GM19035 (cell line): Measurements from ENCODE around the gene SLC25A38.

Experiments
- ATAC-seq: cut with Tn5 transposase; IDR thresholded peaks from one replicate; pipeline ENCODE4 v1.9.1; 2021; ENCODE audit not compliant: unreplicated experiment

SLC25A38 gene

GRCh38 chr3:39372833-39373232, 10.3 kb upstream of the SLC25A38 start:
- no peak for ATAC-seq

DNA sequence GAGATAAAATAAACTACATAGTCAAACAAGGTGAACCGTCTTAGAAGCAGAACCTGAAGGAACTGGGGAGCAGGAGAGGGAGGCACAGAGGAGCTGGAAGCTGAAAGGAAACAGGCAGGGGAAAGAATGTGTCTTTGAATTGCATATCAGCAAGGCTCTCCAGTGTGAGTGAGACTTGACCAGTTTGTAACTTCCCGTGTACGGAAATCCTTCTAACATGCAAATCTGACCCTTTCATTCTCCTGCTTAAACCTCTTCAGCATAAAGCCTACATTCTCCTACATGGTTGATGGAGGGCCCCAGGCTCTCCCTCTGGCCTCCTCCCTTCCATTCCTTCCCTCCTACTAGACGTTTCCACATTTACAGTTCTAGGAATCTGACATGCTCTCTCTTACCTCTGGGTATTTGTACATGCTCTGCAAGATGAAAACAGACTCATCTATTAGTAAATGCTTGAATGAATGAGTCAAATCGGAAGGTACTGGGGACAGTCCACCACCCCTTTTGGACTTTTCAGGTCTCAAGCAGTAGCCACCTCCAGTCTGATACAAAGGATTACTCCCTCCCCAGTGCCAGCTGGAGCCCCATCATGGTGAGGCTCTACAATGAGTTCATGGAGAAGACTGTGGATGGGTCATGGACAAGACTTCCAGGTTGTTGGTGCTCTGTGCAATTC, 6.1 kb upstream of the SLC25A38 start:
- no peak for ATAC-seq

DNA sequence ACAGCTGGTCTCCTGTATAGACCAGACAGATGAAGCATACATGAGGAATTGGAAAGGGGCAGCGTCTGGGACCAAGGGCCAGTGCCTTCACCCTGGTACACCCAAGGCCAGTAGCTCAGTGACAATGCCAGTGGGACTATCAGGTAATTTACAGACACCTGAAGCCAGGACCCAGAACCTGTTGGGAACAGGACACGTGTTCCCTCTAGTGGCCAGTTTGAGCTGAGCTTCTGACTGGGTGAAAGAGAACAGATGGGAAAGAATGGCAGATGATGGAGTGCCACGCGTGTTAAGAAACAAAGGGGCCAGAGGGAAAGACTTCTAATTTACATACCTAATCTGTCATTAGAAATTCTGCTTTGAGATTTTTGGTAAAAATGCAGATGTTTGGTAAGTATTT, 5.1 kb upstream of the SLC25A38 start:
- peak; percentile 68 for ATAC-seq

- ATAC-seq, result no peak
Observed at GRCh38 chr3:39378957-39379777, 4.0 kb upstream of the SLC25A38 start.

DNA sequence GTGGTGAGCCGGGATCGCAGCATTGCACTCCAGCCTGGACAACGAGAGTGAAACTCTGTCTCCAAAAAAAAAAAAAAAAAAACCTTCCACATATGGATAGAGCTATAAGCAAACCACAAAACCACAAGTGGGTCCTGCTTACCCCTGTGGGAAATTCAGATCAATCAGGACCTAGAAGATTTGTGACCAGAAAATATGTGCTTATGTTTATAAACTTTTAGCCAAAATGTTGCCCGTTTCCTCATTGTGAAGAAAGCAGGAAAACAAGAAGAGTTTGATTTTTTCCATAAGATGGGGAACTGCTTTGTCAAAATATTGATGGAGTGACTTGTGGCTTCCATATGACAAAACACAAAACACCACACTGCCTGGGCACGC, 3.4 kb upstream of the SLC25A38 start:
- no peak for ATAC-seq

- no peak for ATAC-seq
Observed at GRCh38 chr3:39381432-39381831, 1.7 kb upstream of the SLC25A38 start.

DNA sequence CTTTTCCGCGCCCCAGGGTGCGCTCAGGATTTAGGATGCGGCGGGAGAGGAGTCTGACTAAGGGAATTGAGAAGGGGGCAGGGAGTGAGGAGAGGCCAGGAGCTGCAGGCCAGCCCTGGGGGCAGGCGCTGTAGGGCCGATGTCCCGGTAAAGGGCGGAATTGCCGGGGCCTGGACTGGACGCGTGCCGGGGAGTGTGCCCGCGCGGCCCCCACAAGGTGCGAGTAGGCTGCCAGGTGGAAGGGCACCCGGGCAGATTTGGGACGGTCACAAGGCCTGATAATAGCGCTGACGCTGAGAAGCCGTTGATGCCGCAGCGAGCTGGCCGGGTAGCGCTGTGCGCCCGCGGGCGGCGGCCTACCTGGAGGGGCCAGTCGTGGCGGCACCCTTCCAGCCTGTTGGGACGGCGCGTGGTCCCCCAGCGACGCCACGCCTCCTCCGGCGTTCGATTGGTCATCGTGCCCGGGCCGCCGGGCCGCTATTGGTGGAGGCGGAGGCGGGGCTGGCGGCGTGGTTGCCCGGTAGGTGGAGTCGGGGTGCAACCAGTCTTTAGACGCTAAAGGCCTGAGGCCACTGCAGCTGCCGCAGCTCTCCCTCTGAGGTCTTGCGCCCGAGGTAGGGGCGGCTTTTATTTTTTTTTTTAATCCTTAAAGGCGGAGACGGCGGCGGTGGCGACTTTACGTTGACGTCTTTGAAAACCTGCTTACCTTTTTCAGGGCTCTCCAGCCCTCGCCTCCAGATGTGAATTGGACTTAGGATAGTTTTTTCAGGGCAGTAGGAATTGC, 903 bp downstream of the SLC25A38 start:
- peak; percentile 76 for ATAC-seq

DNA sequence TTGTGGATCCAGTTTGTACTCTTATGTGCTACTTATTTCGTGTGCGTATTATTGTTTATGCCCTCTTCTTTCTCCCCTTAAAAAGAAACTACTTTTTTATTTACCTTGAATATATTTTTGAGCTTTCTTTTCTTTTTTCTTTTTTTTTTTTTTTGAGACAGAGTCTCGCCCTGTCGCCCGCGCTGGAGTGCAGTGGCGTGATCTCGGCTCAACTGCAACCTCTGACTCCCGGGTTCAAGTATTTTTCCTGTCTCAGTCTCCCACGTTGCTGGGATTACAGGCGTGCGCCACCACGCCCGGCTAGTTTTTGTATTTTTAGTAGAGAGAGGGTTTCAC, 1.5 kb downstream of the SLC25A38 start:
- ATAC-seq, result no peak

GRCh38 chr3:39385456-39386090, 2.4 kb downstream of the SLC25A38 start:
- ATAC-seq, result no peak

DNA sequence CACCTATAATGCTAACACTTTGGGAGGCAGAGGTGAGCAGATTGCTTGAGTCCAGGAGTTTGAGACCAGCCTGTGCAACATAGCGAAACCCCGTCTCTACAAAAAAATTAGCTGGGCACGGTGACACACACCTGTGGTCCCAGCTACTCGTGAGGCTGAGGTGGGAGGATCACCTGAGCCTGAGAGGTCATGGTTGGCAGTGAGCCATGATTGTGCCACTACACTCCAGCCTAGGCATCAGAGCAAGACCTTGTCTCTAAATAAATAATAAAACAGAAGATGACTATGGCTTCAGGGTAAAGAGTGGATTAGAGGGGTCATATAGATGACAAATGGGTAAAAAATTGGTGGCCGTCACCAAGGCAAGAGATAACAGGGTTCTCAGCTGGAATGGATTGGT, 3.1 kb downstream of the SLC25A38 start:
- no peak for ATAC-seq

DNA sequence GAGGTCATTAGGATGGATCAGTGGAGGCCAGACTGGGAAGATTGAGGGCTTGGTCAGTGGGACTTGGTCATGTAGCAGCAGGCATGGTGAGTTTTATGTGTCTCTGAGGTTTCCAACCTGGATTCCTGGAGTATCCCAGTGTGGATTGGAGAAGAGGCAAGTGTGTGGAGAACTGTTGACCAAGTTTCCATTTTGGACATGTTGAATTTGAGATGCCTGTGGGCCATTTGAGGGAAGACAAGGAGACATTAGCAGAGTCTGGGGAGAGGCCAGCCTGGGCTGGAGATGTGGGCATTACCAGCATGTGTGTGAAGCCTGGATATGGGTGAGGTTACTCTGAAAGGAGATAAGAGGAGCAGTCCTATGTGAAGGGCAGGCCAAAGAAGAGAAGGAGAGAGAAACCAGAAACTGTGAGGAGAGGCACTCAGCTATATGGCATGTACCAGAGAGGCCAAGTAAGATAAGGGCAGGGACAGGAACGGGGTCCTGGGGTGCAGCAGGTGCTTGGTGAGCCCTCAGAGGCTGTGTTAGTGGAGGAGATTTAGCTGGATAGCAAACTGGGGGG, 4.3 kb downstream of the SLC25A38 start:
- no peak for ATAC-seq

DNA sequence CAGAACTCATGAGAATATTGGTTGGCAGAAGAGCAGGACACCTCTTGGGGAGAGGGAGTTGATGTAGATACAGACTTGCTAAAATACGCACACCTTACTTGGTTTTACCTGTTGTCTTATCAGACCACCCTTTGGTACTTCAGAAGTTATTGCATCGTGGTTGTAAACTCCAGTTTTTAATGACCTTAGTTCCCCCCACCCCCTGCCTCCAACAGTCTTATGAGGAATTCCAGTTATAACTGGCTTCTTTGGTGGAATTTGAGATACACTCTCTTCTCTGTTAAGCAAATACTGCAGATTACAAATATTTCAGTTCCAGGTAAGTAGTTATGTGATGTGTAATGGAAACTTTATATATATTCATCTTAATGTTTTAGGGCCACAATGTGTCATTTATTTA, 5.0 kb downstream of the SLC25A38 start:
- ATAC-seq, result no peak

GRCh38 chr3:39388741-39389248, 5.6 kb downstream of the SLC25A38 start:
- ATAC-seq, result peak; percentile 66

DNA sequence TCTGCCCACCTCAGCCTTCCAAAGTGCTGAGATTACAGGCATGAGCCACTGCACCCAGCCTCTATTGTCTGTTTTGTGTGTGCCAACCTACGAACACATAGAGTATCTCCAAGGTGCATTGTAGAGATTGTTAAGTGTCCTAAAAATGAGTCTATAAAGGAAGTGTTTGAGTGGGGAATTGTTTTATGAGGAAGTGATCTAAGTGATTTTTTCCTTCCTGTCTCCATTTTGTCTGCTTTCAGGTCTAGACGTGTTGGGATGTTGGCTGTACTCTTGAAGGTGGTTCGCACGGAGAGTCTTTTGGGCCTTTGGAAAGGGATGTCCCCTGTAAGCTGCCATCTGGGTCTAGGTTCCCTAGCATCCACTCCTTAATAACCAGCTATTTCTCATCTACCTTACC, 7.0 kb downstream of the SLC25A38 start:
- no peak for ATAC-seq

GRCh38 chr3:39396690-39397089, 13.5 kb downstream of the SLC25A38 start:
- ATAC-seq, result no peak

DNA sequence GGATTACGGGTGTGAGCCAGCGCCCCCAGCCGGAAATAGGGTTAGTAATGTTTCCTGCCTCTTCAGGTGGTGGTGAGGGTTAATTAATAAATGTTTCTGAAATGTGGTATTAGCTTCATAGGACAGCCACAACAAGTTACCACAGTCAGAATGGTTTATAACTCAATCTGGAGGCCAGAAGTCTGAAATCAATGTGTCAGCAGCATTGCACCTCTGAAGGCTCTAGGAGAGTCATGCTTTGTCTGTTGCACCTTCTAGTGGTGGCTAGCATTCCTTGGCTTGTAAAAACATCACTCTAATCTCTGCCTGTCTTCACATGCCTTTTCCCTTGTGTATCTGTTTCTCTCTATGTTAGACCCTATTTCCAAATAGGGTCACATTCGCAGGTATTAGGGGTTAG, 15.5 kb downstream of the SLC25A38 start:
- ATAC-seq, result no peak

DNA sequence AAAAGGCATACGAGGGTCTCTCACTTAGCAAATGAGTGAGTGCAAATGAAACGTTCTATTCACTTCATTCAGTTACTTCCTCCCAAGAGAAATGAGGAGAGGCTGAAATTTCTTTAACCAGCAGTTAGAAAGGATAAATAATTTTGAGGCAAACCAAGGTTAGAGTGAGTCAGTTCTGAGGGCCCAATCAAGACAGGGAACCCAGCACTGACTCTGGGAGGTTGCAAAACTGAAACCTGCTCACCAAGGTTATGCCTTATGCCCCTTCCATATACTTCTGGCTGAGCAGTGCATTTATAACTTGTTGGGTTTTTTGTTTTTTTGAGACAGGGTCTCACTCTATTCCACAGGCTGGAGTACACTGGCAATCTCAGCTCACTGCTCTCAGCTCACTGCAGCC, 18.8 kb downstream of the SLC25A38 start:
- no peak for ATAC-seq

GRCh38 chr3:39404943-39405686, 21.9 kb downstream of the SLC25A38 start:
- no peak for ATAC-seq

- no peak for ATAC-seq
Observed at GRCh38 chr3:39405687-39406367, 22.7 kb downstream of the SLC25A38 start.
